GM19467 (cell line): ENCODE data around the gene COASY.
A peak's percentile ranks its signal among the peaks of the same experiment; 100 is the strongest.
"Not testable (repeated sequence)": the region's sequence is repeated elsewhere in the genome, so short reads cannot be mapped to it uniquely, and the experiment has no call there.

ENCODE experiments used
- ATAC-seq: cut with Tn5 transposase; IDR thresholded peaks from one replicate; pipeline ENCODE4 v1.9.1; 2021; ENCODE audit warnings: mild to moderate bottlenecking, moderate library complexity; ENCODE audit not compliant: unreplicated experiment

Gene COASY

DNA sequence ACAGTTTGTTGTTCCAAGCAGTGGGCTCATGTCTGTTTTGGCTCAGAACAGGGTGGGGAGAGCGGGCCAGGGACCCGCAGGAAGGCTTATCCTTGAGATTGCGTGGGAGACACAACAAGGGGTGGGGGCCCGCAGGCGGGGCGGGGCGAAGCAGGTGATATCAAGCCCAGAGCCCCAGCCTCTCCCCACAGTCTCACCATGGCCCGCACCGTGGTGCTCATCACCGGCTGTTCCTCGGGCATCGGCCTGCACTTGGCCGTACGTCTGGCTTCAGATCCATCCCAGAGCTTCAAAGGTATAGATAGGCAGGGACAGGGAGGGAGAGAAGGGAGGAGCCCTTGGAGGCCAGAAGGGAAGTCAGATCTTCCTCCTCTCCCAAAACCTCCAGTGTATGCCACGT is 9.2 kb upstream of the COASY start, which contains the start of gene HSD17B1:
HSD17B1 (plus strand) TSS at position 188 of the 400 bp plus-strand sequence; CDS start at position 199, 11 bp downstream.
- ATAC-seq = not testable (repeated sequence)

DNA sequence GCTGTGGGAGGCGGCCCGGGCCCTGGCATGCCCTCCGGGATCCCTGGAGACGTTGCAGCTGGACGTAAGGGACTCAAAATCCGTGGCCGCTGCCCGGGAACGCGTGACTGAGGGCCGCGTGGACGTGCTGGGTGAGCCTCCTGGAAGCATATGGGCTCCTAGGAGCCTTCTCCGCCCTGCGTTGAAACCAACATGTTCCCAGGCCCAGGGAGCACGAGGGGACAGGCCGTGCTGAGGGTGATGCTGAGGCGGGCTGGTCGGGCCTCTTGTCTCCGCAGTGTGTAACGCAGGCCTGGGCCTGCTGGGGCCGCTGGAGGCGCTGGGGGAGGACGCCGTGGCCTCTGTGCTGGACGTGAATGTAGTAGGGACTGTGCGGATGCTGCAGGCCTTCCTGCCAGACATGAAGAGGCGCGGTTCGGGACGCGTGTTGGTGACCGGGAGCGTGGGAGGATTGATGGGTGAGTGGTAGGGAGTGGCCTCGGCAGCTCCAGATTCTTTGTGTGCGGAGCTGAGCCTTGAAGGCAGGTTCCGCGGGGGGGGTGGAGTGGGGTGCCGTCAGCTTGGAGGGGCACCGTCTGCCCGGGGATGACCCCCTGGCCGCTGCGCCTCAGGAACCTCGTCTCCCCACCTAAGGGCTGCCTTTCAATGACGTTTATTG is 8.7 kb upstream of the COASY start:
- no peak for ATAC-seq

DNA sequence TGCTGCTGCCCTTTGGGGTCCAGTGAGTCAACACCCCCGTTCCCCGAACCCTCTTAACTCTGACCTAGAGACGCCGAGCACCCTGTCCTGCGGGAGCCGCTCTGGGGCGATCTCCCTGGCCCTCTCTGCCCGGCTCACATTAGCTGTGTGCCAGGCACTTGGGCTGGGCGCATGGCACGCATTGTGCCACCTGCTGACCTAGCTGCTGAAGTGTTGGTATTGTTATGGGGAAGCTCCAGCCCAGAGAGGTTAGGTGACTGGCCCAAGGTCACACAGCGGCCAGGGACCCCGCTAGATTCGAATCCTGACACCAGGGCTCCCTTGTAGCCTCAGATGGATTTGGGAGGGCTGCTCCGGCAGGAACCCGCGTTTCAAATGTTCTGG is 8.1 kb upstream of the COASY start:
- no peak for ATAC-seq

DNA sequence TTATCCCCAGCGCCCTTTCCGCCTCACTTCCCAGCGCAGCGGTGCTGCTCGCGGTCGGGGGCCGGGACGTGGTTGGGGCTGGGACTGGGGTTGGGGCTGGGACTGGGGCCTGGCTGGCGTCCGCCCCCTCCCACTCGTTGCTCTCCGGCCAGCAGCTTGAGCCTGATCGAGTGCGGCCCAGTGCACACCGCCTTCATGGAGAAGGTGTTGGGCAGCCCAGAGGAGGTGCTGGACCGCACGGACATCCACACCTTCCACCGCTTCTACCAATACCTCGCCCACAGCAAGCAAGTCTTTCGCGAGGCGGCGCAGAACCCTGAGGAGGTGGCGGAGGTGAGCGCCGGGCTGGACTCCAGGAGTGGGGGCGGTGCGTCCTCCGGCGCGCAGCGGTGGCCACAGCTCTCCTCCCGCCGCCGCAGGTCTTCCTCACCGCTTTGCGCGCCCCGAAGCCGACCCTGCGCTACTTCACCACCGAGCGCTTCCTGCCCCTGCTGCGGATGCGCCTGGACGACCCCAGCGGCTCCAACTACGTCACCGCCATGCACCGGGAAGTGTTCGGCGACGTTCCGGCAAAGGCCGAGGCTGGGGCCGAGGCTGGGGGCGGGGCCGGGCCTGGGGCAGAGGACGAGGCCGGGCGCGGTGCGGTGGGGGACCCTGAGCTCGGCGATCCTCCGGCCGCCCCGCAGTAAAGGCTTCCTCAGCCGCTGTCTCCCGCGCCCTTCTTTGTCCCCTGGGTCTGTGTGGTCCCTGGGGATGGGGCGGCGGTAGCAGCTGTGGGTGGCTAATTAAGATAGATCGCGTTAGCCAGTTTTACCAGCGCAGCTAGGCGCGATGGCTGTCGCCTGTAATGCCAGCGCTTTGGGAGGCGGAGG is 7.5 kb upstream of the COASY start:
- ATAC-seq = peak; percentile 74

DNA sequence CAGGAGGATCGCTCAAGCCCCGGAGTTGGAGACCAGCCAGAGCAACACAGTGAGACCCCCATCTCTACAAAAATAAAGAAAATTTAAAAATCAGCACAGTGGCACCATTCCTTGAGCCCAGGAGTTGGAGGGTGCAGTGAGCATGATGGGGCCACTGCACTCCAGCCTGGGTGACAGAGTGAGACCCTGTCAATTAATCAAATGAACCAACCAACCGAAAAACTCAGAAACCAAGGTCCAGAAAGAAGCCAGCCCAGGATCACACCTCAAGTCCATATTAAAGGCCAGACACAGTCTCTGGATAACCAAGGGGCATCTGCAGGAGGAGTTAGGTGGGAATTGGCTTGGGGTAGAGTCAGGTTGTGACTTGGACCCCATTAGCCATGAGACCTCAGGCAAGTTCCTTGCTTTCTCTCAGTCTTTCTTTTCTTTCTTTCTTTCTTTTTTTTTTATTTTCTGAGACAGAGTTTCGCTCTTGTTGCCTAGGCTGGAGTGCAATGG is 6.8 kb upstream of the COASY start:
- ATAC-seq = no peak

DNA sequence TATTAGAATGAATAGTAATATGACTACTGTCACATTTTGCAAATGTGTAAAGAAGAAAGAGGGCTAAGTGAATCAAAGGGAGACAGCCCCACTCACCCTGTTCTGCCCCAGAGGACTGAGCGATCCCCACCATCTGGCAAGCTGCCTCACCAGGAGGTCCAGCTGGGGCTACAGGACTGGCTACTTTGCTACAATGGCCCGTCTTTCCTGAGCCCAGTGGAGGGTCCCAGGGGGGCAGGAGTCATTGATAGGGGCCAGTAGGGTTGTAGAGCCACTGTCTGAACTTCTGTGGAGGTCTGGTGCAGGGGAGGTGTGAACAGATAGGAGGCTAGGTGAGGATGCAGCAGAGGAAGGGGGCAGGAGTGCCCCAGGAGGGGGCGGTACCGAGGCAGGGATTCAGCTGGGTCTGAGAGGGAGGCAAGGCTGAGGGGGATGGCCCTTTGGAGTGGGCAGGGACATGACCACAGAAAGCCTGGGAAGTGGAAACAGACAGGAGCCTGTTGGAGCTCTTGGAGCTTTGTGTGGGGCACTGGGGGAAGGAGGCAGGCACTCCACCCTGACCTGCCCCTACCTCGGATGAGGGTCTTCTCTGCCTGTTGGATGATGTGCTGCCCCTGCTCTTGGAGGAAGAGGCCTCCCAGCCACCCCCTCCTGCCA is 5.9 kb upstream of the COASY start:
- ATAC-seq = not testable (repeated sequence)

DNA sequence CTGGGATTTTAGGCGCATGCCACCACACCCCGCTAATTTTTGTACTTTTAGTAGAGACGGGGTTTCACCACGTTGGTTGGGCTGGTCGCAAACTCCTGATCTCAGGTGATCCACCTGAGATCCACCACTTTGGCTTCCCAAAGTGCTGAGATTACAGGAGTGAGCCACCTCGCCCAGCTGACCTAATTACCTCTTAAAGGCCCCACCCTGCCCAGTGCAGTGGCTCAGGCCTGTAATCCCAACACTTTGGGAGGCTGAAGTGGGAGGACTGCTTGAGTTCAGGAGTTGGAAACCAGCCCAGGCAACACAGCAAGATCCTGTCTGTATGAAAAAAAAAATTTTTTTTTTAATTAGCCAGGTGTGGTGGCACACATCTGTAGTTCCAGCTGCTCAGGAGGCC is 2.9 kb upstream of the COASY start:
- no peak for ATAC-seq

DNA sequence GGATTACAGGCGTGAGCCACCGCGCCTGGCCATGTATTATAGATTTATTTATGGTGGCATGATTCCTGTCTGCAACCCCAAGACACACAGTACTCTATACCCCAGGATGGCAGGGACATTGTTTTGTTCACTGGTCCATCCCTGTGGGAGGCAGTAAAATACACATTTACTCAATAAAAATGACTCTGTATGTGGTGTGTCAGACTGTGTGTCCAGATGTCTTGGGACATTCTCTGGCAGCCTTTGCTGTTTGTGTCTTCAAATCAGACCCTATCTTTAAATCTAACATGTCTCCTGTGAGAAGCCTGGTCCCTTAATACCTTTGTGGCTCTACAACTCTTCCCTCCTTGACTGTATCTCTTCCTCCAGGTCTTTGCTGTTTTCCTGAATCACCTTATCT is 1.7 kb upstream of the COASY start:
- ATAC-seq = no peak

DNA sequence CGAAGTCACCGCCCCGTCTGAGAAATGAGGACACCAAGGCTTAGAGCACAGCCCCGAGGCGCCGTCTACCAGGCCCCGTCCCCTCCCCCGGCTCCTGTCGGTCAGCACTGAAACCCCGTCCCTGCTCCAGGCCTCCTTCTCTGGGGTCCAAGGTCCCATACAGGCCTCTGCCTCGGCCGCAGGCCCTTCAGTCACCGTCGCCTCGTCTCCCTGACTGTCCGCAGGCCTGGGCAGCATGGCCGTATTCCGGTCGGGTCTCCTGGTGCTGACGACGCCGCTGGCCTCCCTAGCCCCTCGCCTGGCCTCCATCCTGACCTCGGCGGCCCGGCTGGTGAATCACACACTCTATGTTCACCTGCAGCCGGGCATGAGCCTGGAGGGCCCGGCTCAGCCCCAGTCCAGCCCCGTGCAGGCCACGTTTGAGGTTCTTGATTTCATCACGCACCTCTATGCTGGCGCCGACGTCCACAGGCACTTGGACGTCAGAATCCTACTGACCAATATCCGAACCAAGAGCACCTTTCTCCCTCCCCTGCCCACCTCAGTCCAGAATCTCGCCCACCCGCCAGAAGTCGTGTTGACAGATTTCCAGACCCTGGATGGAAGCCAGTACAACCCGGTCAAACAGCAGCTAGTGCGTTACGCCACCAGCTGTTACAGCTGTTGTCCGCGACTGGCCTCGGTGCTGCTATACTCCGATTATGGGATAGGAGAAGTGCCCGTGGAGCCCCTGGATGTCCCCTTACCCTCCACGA is 617 bp downstream of the COASY start:
- no peak for ATAC-seq

DNA sequence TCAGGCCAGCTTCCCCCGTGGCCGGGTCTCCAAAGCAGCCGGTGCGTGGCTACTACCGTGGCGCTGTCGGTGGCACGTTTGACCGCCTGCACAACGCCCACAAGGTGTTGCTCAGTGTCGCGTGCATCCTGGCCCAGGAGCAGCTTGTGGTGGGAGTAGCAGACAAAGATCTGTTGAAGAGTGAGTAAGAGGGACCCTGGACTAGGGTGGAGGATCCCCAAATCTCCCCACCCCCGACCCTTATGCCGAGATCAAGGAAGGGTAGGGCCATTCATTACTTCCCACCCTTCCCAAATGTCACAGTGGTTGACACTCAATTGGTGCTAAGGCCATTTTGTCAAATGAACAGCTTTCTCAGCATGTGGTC is 1.2 kb downstream of the COASY start:
- no peak for ATAC-seq

DNA sequence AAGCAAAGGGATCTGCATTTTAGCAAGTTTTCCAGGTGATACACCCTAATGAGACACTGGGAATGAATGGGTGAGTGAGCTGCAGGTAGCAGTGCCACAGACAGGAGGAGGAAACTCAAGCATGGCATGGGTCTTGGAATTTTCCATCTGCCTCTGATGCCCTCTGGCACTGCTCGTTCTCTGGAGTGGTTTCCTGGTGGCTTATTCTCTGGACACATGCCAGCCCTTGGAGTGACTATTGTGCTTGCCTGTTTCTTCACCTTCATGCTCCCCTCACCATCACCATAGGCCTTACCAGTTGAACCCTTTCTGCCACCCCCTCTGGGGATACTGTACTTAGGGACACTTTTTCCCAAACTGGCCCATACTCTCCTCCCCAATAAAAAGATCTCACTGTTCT is 1.6 kb downstream of the COASY start:
- ATAC-seq = no peak

DNA sequence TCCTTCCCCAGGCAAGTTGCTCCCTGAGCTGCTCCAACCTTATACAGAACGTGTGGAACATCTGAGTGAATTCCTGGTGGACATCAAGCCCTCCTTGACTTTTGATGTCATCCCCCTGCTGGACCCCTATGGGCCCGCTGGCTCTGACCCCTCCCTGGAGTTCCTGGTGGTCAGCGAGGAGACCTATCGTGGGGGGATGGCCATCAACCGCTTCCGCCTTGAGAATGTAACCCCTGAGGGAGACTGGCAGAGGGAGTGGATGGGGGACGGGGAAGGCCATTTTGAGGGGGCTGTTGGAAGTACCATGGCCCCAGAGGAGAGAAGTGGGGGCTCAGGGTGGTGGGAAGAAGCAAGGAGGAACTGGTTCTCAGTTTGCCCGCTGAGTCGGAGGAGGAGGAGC is 2.0 kb downstream of the COASY start:
- no peak for ATAC-seq

DNA sequence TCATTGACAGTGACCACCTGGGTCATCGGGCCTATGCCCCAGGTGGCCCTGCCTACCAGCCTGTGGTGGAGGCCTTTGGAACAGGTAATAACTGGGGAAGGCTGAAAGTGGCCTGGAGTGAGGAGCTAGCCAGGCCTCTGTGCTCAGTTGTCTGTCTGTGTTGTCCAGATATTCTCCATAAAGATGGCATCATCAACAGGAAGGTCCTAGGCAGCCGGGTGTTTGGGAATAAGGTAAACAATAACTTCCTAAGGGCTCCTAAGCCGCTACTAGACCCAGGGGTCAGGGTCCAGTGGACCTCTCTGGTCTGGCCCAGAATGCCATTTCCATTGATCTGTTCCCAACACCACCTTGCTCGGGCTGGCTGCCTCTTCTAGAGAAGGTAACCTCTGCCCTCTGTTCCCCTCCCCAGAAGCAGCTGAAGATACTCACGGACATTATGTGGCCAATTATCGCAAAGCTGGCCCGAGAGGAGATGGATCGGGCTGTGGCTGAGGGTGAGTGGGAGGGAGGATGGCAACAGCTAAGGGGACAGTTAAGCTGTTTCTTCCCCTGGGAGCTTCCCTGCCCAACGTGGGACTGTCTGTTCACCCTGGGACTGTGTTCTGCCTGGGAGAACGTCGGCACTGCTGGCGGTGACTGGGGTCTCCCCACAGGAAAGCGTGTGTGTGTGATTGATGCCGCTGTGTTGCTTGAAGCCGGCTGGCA is 3.0 kb downstream of the COASY start:
- ATAC-seq = no peak

DNA sequence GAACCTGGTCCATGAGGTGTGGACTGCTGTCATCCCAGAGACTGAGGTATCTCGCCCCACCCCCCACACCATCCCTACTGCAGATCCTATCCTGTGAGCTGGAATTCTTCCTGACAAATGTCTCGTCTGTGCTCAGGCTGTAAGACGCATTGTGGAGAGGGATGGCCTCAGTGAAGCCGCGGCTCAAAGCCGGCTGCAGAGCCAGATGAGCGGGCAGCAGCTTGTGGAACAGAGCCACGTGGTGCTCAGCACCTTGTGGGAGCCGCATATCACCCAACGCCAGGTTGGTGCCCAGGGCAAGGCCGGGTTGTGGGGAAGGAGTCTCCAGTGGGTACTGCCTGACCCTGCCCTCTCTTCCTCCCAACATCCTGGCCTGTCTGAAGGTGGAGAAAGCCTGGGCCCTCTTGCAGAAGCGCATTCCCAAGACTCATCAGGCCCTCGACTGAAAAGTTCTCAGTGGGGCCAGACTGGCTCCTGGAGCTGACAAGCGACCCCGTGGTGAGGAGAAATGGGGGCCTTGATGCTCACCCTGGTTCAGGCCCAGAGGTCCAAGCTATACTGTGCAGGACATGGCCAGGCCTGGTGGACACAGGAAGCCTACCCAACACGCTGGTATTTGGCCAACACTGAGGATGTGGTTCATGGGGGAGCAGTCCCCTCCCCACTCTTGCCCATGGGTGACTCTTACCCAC is 3.7 kb downstream of the COASY start:
- ATAC-seq = no peak

DNA sequence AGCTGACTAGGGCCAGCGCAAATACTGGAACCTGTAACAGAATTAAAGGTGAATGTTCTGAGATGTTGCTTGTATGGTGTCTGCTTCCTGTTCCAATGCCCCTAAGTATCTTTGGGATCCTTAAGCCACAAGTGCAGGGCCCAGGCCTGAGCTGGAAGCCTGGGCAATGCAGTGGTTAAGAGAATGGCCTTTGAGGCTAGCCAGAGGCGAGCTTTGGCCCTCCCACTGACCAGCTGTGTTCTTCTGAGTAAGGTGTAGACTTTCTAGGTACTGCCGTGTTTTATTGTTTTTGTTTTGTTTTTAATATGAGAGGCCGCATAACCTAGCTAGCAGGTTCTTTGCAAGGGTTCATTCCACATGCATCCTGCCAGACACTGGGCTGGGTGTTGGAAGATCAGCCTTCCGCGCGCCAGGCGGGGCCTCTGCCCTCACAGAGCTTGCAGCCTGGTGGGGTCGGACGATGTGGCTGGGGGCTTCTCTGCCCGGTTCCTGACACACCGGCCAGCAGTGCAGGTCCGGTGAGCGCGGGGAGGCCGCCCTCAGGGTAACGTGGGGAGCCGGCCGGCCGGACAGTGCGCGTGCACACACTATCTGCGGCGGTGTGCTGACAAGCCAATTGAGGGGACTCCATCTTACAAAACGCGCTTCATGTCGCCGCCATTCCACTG is 4.4 kb downstream of the COASY start:
- ATAC-seq = no peak

DNA sequence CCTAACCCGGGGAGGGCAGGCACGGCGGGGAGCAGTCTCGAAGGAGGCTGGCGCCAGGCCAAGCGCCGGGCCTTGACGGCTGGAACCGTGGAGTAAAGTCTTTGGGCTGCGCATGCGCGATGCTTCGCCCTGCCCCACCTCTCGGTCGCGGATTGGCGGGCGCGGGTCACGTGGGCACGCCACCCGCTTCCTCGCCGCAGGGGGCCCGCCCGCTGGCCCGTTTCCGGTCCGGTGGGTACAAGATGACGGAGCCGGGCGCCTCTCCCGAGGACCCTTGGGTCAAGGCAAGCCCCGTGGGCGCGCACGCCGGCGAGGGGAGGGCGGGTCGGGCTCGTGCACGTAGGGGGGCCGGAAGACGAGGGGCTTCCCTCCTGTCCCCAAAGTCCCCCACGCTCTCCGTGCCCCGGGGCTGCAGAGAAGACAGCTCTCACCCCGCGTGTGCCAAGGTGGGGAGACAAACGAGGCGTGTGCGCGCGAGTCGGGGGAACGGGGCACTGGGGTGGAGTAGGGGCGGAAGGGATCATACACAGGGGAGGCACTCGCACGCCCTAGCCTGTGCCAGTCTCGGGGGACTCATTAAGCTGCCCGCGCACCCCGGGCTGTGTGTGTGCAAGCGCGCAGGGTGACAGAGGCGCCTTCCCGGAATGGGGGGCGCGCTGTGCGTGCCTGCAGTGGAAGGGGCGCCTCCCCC is 5.1 kb downstream of the COASY start, which contains the start of gene MLX:
MLX (plus strand) TSS at position 218 of the 691 bp plus-strand sequence; CDS start at position 243, 25 bp downstream.
- peak; percentile 64 for ATAC-seq

DNA sequence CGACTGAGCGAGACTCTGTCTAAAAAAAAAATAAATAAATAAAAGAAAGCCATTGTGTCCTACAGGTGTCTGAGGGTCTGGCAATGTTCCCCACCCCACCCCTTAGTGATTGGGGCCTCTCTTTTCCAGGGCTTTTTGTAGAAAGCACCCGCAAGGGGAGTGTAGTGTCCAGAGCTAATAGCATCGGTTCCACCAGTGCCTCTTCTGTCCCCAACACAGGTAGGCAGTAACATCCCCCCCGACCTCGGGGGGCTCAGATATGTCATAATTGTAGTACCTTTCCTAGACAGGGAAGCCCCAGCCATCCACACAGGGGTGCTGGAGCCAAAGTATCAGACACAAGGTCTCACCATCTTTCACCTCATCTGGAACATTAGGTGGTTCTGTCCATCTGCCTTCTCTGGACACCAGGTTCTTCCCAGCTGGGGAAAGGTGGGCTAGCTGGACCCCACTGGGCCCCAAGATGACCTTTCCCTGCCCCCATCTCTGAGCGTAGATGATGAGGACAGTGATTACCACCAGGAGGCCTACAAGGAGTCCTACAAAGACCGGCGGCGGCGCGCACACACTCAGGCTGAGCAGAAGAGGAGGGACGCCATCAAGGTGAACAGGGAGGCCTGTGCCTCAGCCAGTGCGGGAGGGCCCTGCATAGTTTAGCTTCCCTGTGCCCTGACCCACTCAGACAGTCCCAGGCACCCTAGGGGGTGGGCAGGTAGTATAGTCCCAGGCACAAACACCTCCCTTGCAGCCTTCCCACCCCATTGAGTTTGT is 6.6 kb downstream of the COASY start:
- ATAC-seq = no peak
